ENCODE measurements around the gene FNDC8. TPM values are rescaled to one million over a fixed set of nuclear protein-coding genes. Genes with fewer than 3 reads are reported as not detected.
"Not testable (repeated sequence)": the region's sequence is repeated elsewhere in the genome, so short reads cannot be mapped to it uniquely, and the experiment has no call there.

Gene FNDC8
- total RNA-seq, 1 experiment from 2014 or later, result not detected

DNA sequence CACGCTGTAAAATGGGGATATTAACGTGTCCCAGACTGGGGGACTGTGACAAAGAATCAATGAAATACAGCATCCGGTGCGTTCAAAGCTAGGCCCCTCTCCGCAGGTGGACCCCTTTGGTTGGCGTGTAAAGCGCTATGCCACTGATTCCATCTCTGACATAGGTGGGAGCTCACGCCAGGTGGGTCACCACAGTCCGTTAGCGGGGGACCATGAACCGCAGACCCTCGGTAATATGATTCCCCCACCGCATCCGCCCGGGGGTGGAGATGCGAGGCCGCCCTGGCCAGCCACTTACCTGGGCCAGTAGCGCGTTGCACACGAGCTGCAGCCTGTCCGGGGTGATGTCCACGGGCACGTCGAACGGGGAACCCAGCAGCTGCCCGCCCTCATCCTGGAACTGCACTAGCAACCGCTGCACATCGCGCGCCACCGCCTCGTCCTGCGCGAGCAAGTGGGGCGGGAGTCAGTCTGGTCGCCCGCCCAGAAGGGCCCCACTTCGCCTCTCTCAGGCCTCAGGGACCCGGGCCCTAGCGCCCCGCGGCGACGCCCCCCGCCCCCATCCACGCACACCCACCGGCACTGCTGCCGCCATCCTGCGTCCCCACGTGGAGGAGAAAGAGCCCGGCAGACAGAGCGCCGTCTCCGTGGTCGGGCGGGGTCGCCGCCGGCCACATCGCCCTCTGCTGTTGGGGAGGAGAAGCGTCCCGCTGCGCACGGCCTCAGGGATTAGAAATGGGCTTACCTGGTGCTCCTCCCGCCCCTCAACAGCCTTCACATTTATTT, 20.5 kb downstream of the FNDC8 start, which contains the start of gene NLE1:
TSS of gene NLE1 (minus strand) at position 623 of the 786 bp plus-strand sequence. CDS start at position 595, 28 bp downstream.
- DNase-seq (ENCODE audit: low read depth), result peak; percentile 78

DNA sequence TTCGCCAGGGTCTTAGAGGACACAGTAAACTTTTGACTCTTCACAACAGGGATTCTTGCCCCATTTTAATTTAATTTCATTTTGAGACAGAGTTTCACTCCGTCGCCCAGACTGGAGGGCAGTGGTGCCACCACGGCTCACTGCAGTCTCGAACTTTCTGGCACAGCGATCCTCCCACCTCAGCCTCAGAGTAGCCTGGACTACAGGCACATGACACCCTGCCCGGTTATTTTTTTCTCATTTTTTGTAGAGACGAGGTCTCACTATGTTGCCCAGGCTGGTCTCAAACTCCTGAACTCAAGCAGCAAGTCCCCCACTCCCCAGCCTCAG, 21.0 kb downstream of the FNDC8 start:
- no peak for DNase-seq (ENCODE audit: low read depth)

DNA sequence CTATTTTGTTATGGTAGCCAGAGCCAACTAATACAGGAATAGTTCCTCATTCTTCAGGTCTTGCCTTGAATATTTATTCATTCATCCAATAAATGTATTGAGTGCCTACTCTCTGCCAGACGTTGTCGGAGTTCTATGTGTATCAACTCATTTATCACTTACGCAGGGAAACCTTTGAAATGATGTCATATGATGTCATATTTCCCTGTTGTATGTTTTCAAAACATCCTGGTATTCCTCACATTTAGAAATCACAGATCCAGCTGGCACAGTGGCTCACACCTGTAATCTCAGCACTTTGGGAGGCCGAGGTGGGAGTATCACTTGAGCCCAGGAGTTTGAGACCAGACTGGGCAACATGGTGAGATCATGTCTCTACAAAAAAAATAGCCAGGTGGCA, 23.4 kb downstream of the FNDC8 start:
- no peak for DNase-seq (ENCODE audit: low read depth)

DNA sequence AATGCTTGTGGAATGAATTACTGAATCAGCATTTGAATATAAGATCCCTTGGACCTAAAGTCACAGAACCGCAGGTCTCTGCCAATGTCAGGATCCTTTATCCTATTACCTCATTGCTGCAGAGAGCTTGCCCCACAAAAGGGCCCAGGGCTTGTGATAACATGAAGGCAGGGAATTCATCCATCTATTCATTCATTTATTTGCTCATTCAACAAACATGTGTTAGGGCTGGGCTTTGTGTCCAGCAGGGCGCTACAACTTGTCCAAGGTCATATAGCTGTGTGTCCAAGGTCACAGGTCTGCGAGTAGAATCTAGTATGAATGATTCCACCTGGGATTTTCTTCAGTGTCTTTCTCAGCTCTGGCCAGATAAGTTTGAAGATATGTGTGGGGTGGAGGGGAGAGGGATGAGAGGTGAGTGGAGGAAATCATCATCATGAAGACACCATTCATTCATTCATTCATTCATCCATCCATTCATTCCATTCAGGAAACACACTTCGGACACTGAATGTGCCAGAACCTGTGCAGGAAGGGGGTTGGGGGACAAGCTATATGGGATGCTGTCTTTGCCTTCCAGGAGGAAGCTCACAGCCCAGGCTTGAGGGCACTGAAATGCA, 24.9 kb downstream of the FNDC8 start:
- no peak for DNase-seq (ENCODE audit: low read depth)

DNA sequence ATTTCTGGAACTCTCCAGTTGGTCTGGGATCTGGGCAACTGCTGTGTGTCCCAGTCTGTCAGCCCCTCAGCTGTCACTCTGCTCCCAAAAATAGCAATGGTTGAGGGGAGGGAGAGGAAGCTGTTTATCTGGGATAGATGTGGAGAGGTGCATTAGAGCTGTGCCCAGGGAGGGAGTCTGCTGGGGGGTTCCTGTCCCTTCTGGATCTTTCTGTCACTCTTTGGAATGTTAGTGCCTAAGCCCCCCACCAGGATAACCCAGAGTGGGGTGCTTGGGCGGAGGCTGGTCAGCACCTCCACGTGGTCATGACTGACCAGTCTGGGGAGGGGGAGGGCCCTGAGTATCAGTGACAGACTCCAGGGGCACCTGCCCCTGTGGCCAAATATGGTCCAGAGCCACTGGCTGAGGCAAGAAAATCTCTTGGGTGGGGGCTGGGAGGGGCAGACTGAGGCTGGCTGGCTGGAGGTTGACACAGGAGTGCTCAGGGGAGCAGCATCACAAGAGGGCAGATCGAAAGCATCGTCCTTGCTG, 26.0 kb downstream of the FNDC8 start, which contains the start of gene UNC45B:
TSS of gene UNC45B (plus strand) at position 443 of the 531 bp plus-strand sequence. CDS start 447 bp downstream, outside the sequence.
- no peak for DNase-seq (ENCODE audit: low read depth)

DNA sequence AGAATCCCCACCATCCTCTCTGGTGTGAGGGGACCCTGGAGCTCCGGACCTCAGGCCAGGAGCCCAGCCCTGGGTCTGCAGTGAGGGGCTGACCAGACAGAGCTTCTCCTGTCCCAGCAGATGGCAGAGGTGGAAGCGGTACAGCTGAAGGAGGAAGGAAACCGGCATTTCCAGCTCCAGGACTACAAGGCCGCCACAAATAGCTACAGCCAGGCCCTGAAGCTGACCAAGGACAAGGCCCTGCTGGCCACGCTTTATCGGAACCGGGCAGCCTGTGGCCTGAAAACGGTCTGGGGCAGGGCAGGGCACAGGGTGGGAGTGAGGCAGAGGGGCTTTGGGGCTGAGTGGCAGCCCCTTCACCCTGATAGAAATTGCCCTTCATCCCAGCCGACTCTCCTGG, 26.7 kb downstream of the FNDC8 start:
- no peak for DNase-seq (ENCODE audit: low read depth)

DNA sequence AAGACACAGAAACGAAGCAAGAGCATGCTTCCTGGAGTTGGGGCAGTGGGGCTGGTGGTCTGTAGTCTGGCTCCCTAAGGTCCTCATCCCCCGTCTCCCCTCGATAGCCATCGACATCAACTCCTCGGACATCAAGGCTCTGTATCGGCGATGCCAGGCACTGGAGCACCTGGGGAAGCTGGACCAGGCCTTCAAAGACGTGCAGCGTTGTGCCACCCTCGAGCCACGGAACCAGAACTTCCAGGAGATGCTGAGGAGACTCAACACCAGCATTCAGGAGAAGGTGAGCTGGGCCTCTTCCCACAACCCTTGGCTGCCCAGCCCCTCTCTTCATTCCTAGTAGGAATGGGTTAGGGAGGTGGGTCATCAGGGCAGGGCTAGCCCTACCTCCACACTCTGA, 28.5 kb downstream of the FNDC8 start:
- no peak for DNase-seq (ENCODE audit: low read depth)

DNA sequence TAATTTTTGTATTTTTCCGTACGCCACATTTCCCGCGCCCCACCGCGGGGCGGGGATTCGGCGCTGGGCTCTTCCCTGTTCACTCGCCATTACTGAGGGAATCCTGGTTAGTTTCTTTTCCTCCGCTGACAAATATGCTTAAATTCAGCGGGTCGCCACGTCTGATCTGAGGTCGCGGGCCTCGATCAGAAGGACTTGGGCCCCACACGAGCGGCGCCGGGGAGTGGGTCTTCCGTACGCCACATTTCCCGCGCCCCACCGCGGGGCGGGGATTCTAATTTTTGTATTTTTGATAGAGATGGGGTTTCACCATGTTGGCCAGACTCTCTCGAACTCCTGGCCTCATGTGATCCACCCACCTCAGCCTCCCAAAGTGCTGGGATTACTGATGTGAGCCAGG, 29.7 kb downstream of the FNDC8 start:
- not testable (repeated sequence) for DNase-seq (ENCODE audit: low read depth)

DNA sequence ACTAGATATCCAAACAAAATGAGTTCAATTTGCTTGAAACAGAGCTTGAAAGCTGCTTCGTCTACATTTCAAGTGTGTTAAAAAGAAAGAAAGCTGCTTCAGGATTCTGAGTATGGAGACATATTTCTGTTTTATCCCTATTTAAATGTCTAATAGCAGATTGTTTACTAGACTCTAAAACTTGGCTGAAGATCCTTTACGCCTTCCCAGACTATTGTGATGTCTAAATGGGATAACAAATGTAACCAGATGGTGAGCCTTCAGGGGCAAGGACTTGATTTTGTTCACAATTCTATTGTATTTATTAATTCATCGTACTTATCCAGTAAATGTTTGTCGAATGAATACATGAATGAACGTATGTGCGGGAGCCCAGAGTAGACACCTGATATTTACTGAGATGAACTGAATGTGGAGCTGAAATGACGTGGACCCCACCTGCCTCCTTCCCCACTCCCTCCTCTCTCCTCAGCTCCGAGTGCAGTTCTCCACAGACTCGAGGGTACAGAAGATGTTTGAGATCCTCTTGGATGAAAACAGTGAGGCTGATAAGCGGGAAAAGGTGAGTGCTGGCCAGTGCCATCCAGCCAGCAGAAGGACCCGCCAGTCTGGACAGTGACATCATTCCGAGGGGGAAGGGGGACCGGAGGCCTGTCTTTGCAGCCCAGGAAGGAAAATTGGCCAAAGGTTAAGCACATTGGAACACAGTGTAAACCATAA, 31.2 kb downstream of the FNDC8 start:
- DNase-seq (ENCODE audit: low read depth), result no peak

- no peak for DNase-seq (ENCODE audit: low read depth)
Observed at GRCh38 chr17:35154196-35155165, 33.1 kb downstream of the FNDC8 start.

- DNase-seq (ENCODE audit: low read depth), result no peak
Observed at GRCh38 chr17:35155246-35155645, 33.8 kb downstream of the FNDC8 start.

DNA sequence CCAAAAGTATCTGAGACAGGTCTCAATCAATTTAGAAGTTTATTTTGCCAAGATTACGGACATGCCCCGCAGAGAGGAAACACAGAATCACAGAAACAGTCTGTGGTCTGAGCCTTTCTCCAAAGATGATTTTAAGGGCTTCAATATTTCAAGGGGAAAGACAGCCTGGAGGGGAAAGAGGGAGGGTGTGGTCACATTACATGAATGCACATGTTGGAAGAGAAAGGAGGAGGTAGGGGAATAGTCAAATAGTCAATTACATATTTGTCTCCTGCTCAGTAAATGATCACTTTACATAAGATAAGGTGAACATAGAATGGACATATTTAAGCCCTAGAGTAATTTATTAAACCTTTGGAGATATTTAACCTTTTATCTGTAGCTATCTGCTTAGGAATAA, 38.5 kb downstream of the FNDC8 start:
- no peak for DNase-seq (ENCODE audit: low read depth)

- DNase-seq (ENCODE audit: low read depth), result no peak
Observed at GRCh38 chr17:35160354-35161201, 39.2 kb downstream of the FNDC8 start.

DNA sequence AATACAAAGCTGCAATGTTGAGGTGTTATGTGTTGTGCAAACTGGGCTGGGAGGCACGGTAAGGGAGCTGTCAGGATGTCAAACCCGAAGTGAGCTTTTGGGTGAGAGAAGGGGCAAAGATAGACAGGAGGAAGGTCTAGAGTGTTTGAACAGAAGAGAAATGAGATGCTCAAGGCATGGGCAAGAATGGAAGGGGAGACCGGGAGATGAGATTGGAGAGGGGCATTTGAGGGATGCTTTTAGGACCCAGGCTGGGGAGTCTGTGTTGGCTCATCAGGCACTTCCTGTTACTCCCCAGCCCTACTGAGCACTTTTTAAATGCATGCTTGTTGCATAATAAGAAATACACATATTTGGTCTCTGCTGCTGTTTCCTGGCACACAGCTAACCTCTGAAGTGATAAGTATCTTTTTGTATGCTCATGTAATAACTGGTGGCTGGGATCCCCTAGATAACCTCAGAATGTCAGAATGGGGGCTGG, 39.9 kb downstream of the FNDC8 start:
- DNase-seq (ENCODE audit: low read depth), result no peak

DNA sequence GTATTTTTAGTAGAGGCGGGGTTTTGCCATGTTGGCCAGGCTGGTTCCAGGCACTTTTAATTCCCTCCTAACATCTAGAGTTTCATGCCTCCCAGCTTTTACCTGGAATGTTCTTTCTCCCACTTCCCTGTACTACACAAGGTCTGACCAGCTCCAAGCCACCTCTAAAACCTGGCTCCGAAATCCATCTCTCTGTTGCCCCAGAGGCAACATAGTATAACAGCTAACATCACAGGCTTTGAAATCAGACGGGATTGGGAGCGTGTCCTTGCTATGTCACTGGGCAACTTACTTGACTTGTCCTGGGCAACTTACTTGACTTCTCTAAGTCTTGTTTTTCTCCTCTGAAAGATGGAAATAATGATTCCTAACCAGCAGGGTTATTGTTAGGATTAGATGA, 41.3 kb downstream of the FNDC8 start:
- DNase-seq (ENCODE audit: low read depth), result no peak

GRCh38 chr17:35163886-35164285, 42.5 kb downstream of the FNDC8 start:
- no peak for DNase-seq (ENCODE audit: low read depth)

DNA sequence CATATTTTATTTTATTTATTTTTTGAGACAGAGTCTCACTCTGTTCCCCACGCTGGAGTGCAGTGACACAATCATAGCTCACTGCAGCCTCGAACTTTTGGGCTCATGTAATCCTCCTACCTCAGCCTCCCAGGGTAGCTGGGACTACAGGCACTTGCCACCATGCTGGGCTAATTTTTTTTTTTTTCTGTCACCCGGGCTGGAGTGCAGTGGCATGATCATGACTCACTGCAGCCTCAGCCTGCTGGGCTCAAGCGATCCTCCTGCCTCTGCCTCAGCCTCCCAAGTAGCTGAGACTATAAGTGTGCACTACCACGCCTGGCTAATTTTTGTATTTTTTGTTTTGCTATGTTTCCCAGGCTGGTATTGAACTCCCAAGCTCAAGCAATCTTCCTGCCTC, 43.3 kb downstream of the FNDC8 start:
- DNase-seq (ENCODE audit: low read depth), result no peak

- DNase-seq (ENCODE audit: low read depth), result no peak
Observed at GRCh38 chr17:35166526-35166925, 45.1 kb downstream of the FNDC8 start.

DNA sequence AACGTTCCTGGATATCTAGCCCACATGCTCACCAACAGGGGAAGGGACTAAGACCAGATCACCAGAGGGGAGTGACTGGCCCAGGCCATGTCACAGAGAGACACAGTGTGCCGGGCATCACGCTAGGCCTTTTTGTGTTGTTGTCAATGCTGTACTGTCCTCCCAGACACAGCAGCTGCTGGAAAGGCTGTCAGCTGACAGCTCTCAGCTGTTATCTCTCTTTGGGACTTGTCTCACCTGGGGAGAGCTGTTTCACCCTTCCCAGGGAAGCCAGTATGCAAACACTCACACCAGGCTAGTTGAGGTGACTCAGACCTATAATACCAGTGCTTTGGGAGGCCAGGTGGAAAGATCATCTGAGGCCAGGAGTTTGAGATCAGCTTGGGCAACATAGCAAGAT, 45.6 kb downstream of the FNDC8 start:
- no peak for DNase-seq (ENCODE audit: low read depth)

DNA sequence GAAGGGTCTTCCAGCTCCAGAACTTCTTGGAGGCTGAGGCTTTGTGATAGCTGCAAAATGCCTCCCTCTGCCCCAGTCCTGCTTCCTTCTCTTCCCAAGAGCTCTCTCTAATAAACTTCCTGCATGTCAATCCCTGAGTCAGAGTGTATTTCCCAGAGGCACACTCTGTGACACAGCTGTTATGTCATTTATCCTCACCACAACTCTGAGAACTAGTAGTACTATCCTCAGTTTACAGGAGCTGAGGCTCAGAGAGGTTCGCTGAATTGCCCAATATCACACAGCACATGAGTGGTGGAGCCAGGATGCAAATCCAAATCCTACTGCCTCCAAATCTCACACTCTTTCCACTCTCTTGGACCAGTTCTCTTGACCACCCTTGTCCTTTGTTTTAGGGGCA, 46.3 kb downstream of the FNDC8 start:
- peak; percentile 27 for DNase-seq (ENCODE audit: low read depth)

Measured in RPMI7951 (cell line).